Transverse colon (tissue), 4 donors: ENCODE data around the gene CACNA1C.

Experiments
- CTCF ChIP-seq, 5 experiments: fragments of 200-600 bp in 3 of 5; fragments of 450-650 bp in 2 of 5; sonication (generic) in 3 of 5; IDR thresholded peaks; 1 replicate in 2 of 5; 2 replicates in 3 of 5; pipeline ENCODE4 v1.5.1; 2016 to 2017; ENCODE audit warnings: antibody characterized with exemption in 5 of 5, inconsistent platforms in 3 of 5, mild to moderate bottlenecking in 2 of 5, moderate library complexity in 1 of 5
- EP300 ChIP-seq: sonication (generic); formaldehyde crosslinking; IDR thresholded peaks from one replicate; pipeline ENCODE4 v1.6.1; 2017; ENCODE audit warnings: antibody characterized with exemption, low read depth
- POLR2AphosphoS5 ChIP-seq, 3 donors: sonication (generic); formaldehyde crosslinking; IDR thresholded peaks; one replicate each; pipeline ENCODE4 v1.6.1; 2016; ENCODE audit warnings: antibody characterized with exemption in 3 of 3

GRCh38 chr12:2291182-2291832 is 238.5 kb downstream of the CACNA1C start:
- TF ChIP-seq CTCF (IDR thresholded peaks at IDR 0.05): peak; percentile 76 to 83 (median 78)
- TF ChIP-seq POLR2AphosphoS5 (IDR thresholded peaks at IDR 0.05): no peak
- TF ChIP-seq EP300: no peak
